Astrocyte (in vitro differentiated cells and primary cell): ENCODE measurements around the gene DCBLD1.

Experiments
- EZH2 ChIP-seq: IDR thresholded peaks from 2 replicates; pipeline ENCODE4 v1.6.1; 2012; ENCODE audit warnings: mild to moderate bottlenecking, low read length, inconsistent platforms; ENCODE audit not compliant: insufficient read depth
- TF ChIP-seq, protein P1 (sequence below): IDR thresholded peaks from 2 replicates; pipeline ENCODE4 v1.5.1; 2011; ENCODE audit warnings: low read depth, mild to moderate bottlenecking, inconsistent platforms, low read length, moderate library complexity; ENCODE audit not compliant: insufficient read depth

DNA sequence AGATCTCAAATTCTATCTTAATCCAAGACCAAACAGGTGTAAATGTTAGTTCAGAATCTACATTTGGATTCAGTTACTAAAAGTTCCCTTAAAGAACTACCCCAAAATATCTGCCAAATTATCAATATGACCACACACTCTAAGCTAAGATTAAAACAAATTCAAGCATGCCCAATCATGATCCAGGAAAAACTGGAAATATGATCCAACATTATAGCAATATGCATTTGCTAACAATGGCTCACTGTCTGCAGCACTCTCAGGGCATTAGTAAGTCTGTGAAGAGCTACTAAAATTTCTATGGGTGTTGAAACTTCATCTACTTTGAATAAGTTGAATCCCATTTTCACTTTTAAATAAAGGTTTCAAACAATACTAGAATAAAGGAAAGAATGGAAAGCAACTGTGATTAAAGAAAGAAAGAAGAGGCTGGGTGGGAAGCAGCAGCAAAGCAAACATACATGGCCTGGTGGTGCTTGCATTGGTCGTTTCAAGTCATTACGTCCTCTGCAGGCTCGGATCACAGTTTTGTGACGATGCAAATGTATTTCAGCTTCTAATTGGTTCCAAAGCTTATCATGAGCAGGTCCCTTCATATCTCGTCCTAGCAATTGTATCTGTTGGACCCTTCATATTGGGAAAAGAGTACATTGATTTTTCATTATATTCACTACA lies 90.7 kb downstream of the DCBLD1 start:
- TF ChIP-seq, protein P1, sequence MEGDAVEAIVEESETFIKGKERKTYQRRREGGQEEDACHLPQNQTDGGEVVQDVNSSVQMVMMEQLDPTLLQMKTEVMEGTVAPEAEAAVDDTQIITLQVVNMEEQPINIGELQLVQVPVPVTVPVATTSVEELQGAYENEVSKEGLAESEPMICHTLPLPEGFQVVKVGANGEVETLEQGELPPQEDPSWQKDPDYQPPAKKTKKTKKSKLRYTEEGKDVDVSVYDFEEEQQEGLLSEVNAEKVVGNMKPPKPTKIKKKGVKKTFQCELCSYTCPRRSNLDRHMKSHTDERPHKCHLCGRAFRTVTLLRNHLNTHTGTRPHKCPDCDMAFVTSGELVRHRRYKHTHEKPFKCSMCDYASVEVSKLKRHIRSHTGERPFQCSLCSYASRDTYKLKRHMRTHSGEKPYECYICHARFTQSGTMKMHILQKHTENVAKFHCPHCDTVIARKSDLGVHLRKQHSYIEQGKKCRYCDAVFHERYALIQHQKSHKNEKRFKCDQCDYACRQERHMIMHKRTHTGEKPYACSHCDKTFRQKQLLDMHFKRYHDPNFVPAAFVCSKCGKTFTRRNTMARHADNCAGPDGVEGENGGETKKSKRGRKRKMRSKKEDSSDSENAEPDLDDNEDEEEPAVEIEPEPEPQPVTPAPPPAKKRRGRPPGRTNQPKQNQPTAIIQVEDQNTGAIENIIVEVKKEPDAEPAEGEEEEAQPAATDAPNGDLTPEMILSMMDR = no peak
- TF ChIP-seq EZH2 = no peak
